ENCODE results near the gene C11orf86. TPM values are rescaled to one million over a fixed set of nuclear protein-coding genes. Genes with fewer than 3 reads are reported as not detected.

Gene C11orf86
- not detected for total RNA-seq
- long read RNA-seq, result 0 reads

- no peak for ATAC-seq
- H3K36me3 ChIP-seq, result no peaks in the 10 kb centered on the region
- H3K4me1 ChIP-seq, result peaks cover 0 to 20% (median 11%) of the 10 kb centered on the region in 4 donors
- intact Hi-C loops (cut with DNase I), result no loop called here
- 88% methylated on average over 5 of the region's 10 CpGs for WGBS (ENCODE audit: insufficient coverage, low coverage, low lambda C conversion rate, missing lambda C conversion rate)
- H3K9me3 ChIP-seq, result no peaks in the 10 kb centered on the region
- no peak for DNase-seq
- no peak within 1 kb of the TSS for H3K4me3 ChIP-seq
- H3K27me3 ChIP-seq, result no peaks in the 10 kb centered on the region
- H3K27ac ChIP-seq, result no peak within 1 kb of the TSS
- no peak for TF ChIP-seq POLR2A (IDR thresholded peaks at IDR 0.05)
- no peak for TF ChIP-seq CTCF (IDR thresholded peaks at IDR 0.05)
Measured at GRCh38 chr11:66974724-66975404, at the start of gene C11orf86. TSS of gene C11orf86 (plus strand) at chr11:66975304. CDS start at chr11:66975363, 59 bp downstream.

GRCh38 chr11:66929753-66930152 lies 45.4 kb upstream of the C11orf86 start:
- Histone ChIP-seq H3K27me3 (no peaks in the 10 kb centered on the region), H3K4me1 (peaks cover 0 to 32% (median 8%) of the 10 kb centered on the region in 4 donors), H3K4me3 (no peak overlapping the region), H3K9me3 (no peaks in the 10 kb centered on the region), H3K36me3 (no peaks in the 10 kb centered on the region), H3K27ac (no peak overlapping the region)
- ATAC-seq, result no peak
- no peak for TF ChIP-seq CTCF (IDR thresholded peaks at IDR 0.05)
- no peak for TF ChIP-seq POLR2A (IDR thresholded peaks at IDR 0.05)
- DNase-seq, result no peak
- intact Hi-C loops (cut with DNase I), result no loop called here
- WGBS (ENCODE audit: insufficient coverage, low coverage, low lambda C conversion rate, missing lambda C conversion rate), result 80% methylated on average over 2 of the region's 4 CpGs

- H3K4me3 ChIP-seq, result no peak overlapping the region
- intact Hi-C loops (cut with DNase I), result no loop called here
- H3K36me3 ChIP-seq, result no peaks in the 10 kb centered on the region
- 75% methylated on average over 2 of the region's 3 CpGs for WGBS (ENCODE audit: insufficient coverage, low coverage, low lambda C conversion rate, missing lambda C conversion rate)
- peaks cover 0 to 46% (median 12%) of the 10 kb centered on the region in 4 donors for H3K4me1 ChIP-seq
- no peak for ATAC-seq
- H3K27me3 ChIP-seq, result no peaks in the 10 kb centered on the region
- TF ChIP-seq CTCF (IDR thresholded peaks at IDR 0.05), result no peak
- TF ChIP-seq POLR2A (IDR thresholded peaks at IDR 0.05), result no peak
- H3K27ac ChIP-seq, result peak overlapping the region in 2 of 3 donors; percentile 65 to 73
- DNase-seq, result no peak
- H3K9me3 ChIP-seq, result no peaks in the 10 kb centered on the region
Measured at GRCh38 chr11:66932543-66932942, 42.6 kb upstream of the C11orf86 start.

- Histone ChIP-seq H3K36me3 (no peaks in the 10 kb centered on the region), H3K27me3 (no peaks in the 10 kb centered on the region), H3K27ac (no peak overlapping the region), H3K4me1 (peaks cover 0 to 46% (median 12%) of the 10 kb centered on the region in 4 donors), H3K9me3 (no peaks in the 10 kb centered on the region), H3K4me3 (no peak overlapping the region)
- ATAC-seq, result peak in 1 of 4 donors; percentile 21
- no peak for DNase-seq
- intact Hi-C loops (cut with DNase I), result no loop called here
- 91% methylated on average over 3 of the region's 3 CpGs for WGBS (ENCODE audit: insufficient coverage, low coverage, low lambda C conversion rate, missing lambda C conversion rate)
- TF ChIP-seq POLR2A (IDR thresholded peaks at IDR 0.05), result no peak
- TF ChIP-seq CTCF (IDR thresholded peaks at IDR 0.05), result no peak
Measured at GRCh38 chr11:66933531-66933930, 41.6 kb upstream of the C11orf86 start.

Data from right lobe of liver (tissue), 6 donors.